ENCODE measurements around the gene PTX4.

DNA sequence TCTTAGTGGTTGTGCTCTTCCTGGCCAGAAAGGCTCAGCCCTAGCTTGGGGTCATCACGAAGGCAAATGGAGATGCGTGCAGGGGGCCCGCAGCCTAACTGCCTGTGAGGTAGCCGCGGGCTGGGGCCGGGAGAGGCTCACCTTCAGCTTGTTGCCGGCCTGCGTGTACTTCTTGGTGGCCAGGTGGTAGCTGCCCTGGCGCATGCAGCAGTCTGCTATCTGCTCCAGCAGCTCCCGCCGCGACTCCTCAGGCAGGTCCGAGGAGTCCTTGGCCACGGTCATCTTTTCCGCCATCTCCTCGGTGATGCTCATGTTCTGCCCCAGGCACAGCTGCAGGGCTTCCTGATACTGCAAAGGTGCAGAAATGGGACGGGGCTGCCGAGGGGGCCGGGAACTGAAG, 31.7 kb upstream of the PTX4 start:
- TF ChIP-seq, protein P1, sequence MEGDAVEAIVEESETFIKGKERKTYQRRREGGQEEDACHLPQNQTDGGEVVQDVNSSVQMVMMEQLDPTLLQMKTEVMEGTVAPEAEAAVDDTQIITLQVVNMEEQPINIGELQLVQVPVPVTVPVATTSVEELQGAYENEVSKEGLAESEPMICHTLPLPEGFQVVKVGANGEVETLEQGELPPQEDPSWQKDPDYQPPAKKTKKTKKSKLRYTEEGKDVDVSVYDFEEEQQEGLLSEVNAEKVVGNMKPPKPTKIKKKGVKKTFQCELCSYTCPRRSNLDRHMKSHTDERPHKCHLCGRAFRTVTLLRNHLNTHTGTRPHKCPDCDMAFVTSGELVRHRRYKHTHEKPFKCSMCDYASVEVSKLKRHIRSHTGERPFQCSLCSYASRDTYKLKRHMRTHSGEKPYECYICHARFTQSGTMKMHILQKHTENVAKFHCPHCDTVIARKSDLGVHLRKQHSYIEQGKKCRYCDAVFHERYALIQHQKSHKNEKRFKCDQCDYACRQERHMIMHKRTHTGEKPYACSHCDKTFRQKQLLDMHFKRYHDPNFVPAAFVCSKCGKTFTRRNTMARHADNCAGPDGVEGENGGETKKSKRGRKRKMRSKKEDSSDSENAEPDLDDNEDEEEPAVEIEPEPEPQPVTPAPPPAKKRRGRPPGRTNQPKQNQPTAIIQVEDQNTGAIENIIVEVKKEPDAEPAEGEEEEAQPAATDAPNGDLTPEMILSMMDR (optimal IDR thresholded peaks at IDR 0.05 in 1 of 3, IDR thresholded peaks at IDR 0.05 in 1 of 3, conservative IDR thresholded peaks at IDR 0.05 in 1 of 3; ENCODE audit: extremely low read depth in 1 of 3, insufficient read depth in 2 of 3, low read length in 3 of 3): no peak
- no peak for TF ChIP-seq EZH2 (IDR thresholded peaks at IDR 0.05; ENCODE audit: low read length)

Data from keratinocyte (primary cell).